ENCODE measurements around the gene AKNA. TPM values are rescaled to one million over a fixed set of nuclear protein-coding genes. Genes with fewer than 3 reads are reported as not detected.

Gene AKNA
- total RNA-seq, 1 experiment from 2014 or later, result 20.6 TPM

GRCh38 chr9:114429488-114429887 lies 41.7 kb upstream of the AKNA start:
- TF ChIP-seq YY1 (IDR thresholded peaks at IDR 0.05; ENCODE audit: extremely low read depth, insufficient replicate concordance, low read depth, low read length) (no peak), SP1 (IDR thresholded peaks at IDR 0.05; ENCODE audit: low read depth) (no peak), ATF3 (IDR thresholded peaks at IDR 0.05) (no peak), ZFX (IDR thresholded peaks at IDR 0.05) (no peak), TCF7L2 (IDR thresholded peaks at IDR 0.05; ENCODE audit: borderline replicate concordance, extremely low read depth, insufficient read depth, insufficient read length) (no peak), SRF (IDR thresholded peaks at IDR 0.05; ENCODE audit: low read depth) (no peak), CEBPB (IDR thresholded peaks at IDR 0.05; ENCODE audit: low read depth) (no peak), JUND (IDR thresholded peaks at IDR 0.05) (no peak)
- TF ChIP-seq, protein P1, sequence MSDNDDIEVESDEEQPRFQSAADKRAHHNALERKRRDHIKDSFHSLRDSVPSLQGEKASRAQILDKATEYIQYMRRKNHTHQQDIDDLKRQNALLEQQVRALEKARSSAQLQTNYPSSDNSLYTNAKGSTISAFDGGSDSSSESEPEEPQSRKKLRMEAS (IDR thresholded peaks at IDR 0.05), result no peak

GRCh38 chr9:114428466-114428865 lies 40.7 kb upstream of the AKNA start:
- POLR2A ChIA-PET, result no interaction called here
- CTCF ChIA-PET, result interaction anchor here (4.8 kb wide), 1 partner anchor 225 kb away, joined by 16 read pairs; no protein-coding TSS in a partner anchor
- TF ChIP-seq, protein P2, sequence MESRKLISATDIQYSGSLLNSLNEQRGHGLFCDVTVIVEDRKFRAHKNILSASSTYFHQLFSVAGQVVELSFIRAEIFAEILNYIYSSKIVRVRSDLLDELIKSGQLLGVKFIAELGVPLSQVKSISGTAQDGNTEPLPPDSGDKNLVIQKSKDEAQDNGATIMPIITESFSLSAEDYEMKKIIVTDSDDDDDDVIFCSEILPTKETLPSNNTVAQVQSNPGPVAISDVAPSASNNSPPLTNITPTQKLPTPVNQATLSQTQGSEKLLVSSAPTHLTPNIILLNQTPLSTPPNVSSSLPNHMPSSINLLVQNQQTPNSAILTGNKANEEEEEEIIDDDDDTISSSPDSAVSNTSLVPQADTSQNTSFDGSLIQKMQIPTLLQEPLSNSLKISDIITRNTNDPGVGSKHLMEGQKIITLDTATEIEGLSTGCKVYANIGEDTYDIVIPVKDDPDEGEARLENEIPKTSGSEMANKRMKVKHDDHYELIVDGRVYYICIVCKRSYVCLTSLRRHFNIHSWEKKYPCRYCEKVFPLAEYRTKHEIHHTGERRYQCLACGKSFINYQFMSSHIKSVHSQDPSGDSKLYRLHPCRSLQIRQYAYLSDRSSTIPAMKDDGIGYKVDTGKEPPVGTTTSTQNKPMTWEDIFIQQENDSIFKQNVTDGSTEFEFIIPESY (IDR thresholded peaks at IDR 0.05; ENCODE audit: extremely low read depth, insufficient replicate concordance, low read length), result no peak
- TF ChIP-seq RAD21 (IDR thresholded peaks at IDR 0.05; ENCODE audit: low read depth) (no peak), ATF3 (IDR thresholded peaks at IDR 0.05) (no peak), CBX3 (IDR thresholded peaks at IDR 0.05; ENCODE audit: low read depth) (no peak), SP1 (IDR thresholded peaks at IDR 0.05; ENCODE audit: low read depth) (no peak), FOSL1 (IDR thresholded peaks at IDR 0.05; ENCODE audit: low read depth) (no peak), ELF1 (IDR thresholded peaks at IDR 0.05; ENCODE audit: borderline replicate concordance, low read depth) (no peak), TCF7L2 (IDR thresholded peaks at IDR 0.05; ENCODE audit: borderline replicate concordance, extremely low read depth, insufficient read depth, insufficient read length) (no peak), POLR2A (IDR thresholded peaks at IDR 0.05; ENCODE audit: borderline replicate concordance, extremely low read depth, insufficient read depth, insufficient read length) (no peak), JUND (IDR thresholded peaks at IDR 0.05) (no peak), POLR2AphosphoS5 (IDR thresholded peaks at IDR 0.05; ENCODE audit: low read depth, low read length) (no peak)
- TF ChIP-seq, protein P3, sequence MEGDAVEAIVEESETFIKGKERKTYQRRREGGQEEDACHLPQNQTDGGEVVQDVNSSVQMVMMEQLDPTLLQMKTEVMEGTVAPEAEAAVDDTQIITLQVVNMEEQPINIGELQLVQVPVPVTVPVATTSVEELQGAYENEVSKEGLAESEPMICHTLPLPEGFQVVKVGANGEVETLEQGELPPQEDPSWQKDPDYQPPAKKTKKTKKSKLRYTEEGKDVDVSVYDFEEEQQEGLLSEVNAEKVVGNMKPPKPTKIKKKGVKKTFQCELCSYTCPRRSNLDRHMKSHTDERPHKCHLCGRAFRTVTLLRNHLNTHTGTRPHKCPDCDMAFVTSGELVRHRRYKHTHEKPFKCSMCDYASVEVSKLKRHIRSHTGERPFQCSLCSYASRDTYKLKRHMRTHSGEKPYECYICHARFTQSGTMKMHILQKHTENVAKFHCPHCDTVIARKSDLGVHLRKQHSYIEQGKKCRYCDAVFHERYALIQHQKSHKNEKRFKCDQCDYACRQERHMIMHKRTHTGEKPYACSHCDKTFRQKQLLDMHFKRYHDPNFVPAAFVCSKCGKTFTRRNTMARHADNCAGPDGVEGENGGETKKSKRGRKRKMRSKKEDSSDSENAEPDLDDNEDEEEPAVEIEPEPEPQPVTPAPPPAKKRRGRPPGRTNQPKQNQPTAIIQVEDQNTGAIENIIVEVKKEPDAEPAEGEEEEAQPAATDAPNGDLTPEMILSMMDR (IDR thresholded peaks at IDR 0.05 in 2 of 3, conservative IDR thresholded peaks at IDR 0.05 in 1 of 3; ENCODE audit: borderline replicate concordance in 1 of 3, insufficient read depth in 1 of 3, low read depth in 2 of 3, low read length in 2 of 3), result no peak

More at GRCh38 chr9:114429488-114429887, 41.7 kb upstream of the AKNA start:
- no peaks in the 10 kb centered on the region for H3K36me3 ChIP-seq (ENCODE audit: control insufficient read depth in 1 of 2, insufficient read depth in 2 of 2, low read length in 2 of 2)
- intact Hi-C loops (cut with micrococcal nuclease), result no loop called here
- no TSS peak for BruUV-seq (replicated peaks)
- no peaks in the 10 kb centered on the region for H3K9me2 ChIP-seq (ENCODE audit: insufficient read depth)
- H3K9ac ChIP-seq (ENCODE audit: low read length), result no peak overlapping the region
- H3K27me3 ChIP-seq (ENCODE audit: insufficient read depth, low read length), result no peaks in the 10 kb centered on the region
- no peaks in the 10 kb centered on the region for H3K4me1 ChIP-seq (ENCODE audit: control insufficient read depth in 1 of 2, insufficient read depth in 2 of 2, low read length in 2 of 2)
- no peaks in the 10 kb centered on the region for H3K9me3 ChIP-seq (ENCODE audit: control insufficient read depth in 1 of 2, insufficient read depth in 1 of 2, low read depth in 1 of 2, low read length in 2 of 2)
- no peak overlapping the region for H3K4me3 ChIP-seq (replicated peaks in 1 of 2; ENCODE audit: low read depth in 1 of 2, low read length in 2 of 2)
- ATAC-seq, result no peak
- DNase-seq (ENCODE audit: low read depth, low spot score), result no peak
- CTCF ChIA-PET, result interaction anchor here (4.8 kb wide), 1 partner anchor 224 kb away, joined by 16 read pairs; no protein-coding TSS in a partner anchor
- H3K4me2 ChIP-seq (ENCODE audit: low read length), result no peak overlapping the region
- no peaks in the 10 kb centered on the region for H4K20me1 ChIP-seq (ENCODE audit: insufficient read depth)
- H3K79me2 ChIP-seq (ENCODE audit: insufficient read depth, low read length), result no peaks in the 10 kb centered on the region
- H3K27ac ChIP-seq (ENCODE audit: low read depth, low read length), result no peak overlapping the region
- H2AFZ ChIP-seq (ENCODE audit: low read depth, low read length, poor library complexity, severe bottlenecking), result no peak overlapping the region
- POLR2A ChIA-PET, result no interaction called here
- RAD21 ChIA-PET (ENCODE audit: low non-redundant PET in 1 of 2, low total read pairs in 2 of 2, uncharacterized antibody in 2 of 2, unreplicated experiment in 2 of 2), result no interaction called here

More at GRCh38 chr9:114428466-114428865, 40.7 kb upstream of the AKNA start:
- H3K9me2 ChIP-seq (ENCODE audit: insufficient read depth), result no peaks in the 10 kb centered on the region
- RAD21 ChIA-PET (ENCODE audit: low non-redundant PET in 1 of 2, low total read pairs in 2 of 2, uncharacterized antibody in 2 of 2, unreplicated experiment in 2 of 2), result no interaction called here
- no peaks in the 10 kb centered on the region for H3K36me3 ChIP-seq (ENCODE audit: control insufficient read depth in 1 of 2, insufficient read depth in 2 of 2, low read length in 2 of 2)
- no peak overlapping the region for H3K9ac ChIP-seq (ENCODE audit: low read length)
- DNase-seq (ENCODE audit: low read depth, low spot score), result no peak
- H3K4me1 ChIP-seq (ENCODE audit: control insufficient read depth in 1 of 2, insufficient read depth in 2 of 2, low read length in 2 of 2), result no peaks in the 10 kb centered on the region
- no peaks in the 10 kb centered on the region for H3K9me3 ChIP-seq (ENCODE audit: control insufficient read depth in 1 of 2, insufficient read depth in 1 of 2, low read depth in 1 of 2, low read length in 2 of 2)
- H3K4me2 ChIP-seq (ENCODE audit: low read length), result no peak overlapping the region
- ATAC-seq, result no peak
- no TSS peak for BruUV-seq (replicated peaks)
- no peaks in the 10 kb centered on the region for H3K27me3 ChIP-seq (ENCODE audit: insufficient read depth, low read length)
- no peaks in the 10 kb centered on the region for H3K79me2 ChIP-seq (ENCODE audit: insufficient read depth, low read length)
- no peak overlapping the region for H3K4me3 ChIP-seq (replicated peaks in 1 of 2; ENCODE audit: low read depth in 1 of 2, low read length in 2 of 2)
- no peak overlapping the region for H2AFZ ChIP-seq (ENCODE audit: low read depth, low read length, poor library complexity, severe bottlenecking)
- no peaks in the 10 kb centered on the region for H4K20me1 ChIP-seq (ENCODE audit: insufficient read depth)
- intact Hi-C loops (cut with micrococcal nuclease), result no loop called here
- H3K27ac ChIP-seq (ENCODE audit: low read depth, low read length), result no peak overlapping the region
